GM12878 (cell line): ENCODE measurements around the gene SOWAHC. TPM values are rescaled to one million over a fixed set of nuclear protein-coding genes. Genes with fewer than 3 reads are reported as not detected.

Experiments used
- ATAC-seq: fragments of 200-7000 bp; cut with Tn5 transposase; 3 replicates; pipeline ENCODE4 v1.9.1; 2020; ENCODE audit warnings: mild to moderate bottlenecking, moderate library complexity
- BruUV-seq: library from RNA; stranded (reverse); fragments of 400-500 nt; replicated peaks from 2 replicates; lab custom pipeline; 2021; lab: Mats Ljungman, UMichigan
- CTCF ChIA-PET: fragments of 300-600 bp; sonication (Branson Sonifier 250); formaldehyde crosslinking; extraction: SDS; loops from one replicate; lab custom pipeline; 2021; ENCODE audit warnings: inconsistent platforms; lab: Yijun Ruan, JAX
- POLR2A ChIA-PET: fragments of 350-600 bp; formaldehyde crosslinking; extraction: SDS; loops from one replicate; lab custom pipeline; 2021; ENCODE audit warnings: inconsistent platforms; lab: Charles Lee
- RAD21 ChIA-PET: fragments of 300-600 bp; sonication (Branson Sonifier 250); formaldehyde crosslinking; loops from one replicate; lab custom pipeline; 2023; ENCODE audit warnings: antibody characterized with exemption; ENCODE audit not compliant: unreplicated experiment; lab: Charles Lee
- SMC1A ChIA-PET: fragments of 300-600 bp; sonication (Branson Sonifier 250); formaldehyde crosslinking; loops from one replicate; lab custom pipeline; 2023; ENCODE audit not compliant: unreplicated experiment, uncharacterized antibody; lab: Charles Lee
- DNase-seq: peaks from one replicate; pipeline ENCODE4 v3.0.0-alpha.2; 2011; ENCODE audit warnings: low read depth, low spot score
- FAIRE-seq: peaks from 3 replicates; lab custom pipeline; 2011; peaks lifted over from hg19 to GRCh38; lab: Jason Lieb, UNC
- H2AFZ ChIP-seq: 2 replicates; pipeline ENCODE4 v1.6.0; 2011; ENCODE audit warnings: low read depth, low read length, control low read depth; ENCODE audit not compliant: control insufficient read depth
- H3K27ac ChIP-seq: 2 replicates; pipeline ENCODE4 v1.5.1; 2011; ENCODE audit warnings: control low read depth; ENCODE audit not compliant: control insufficient read depth, insufficient read depth
- H3K27me3 ChIP-seq, 2 experiments: replicated peaks in 1 of 2; 2 replicates each; pipeline versions ENCODE4 v1.6.0 to v1.6.1; 2011; ENCODE audit warnings: low read length in 1 of 2; ENCODE audit not compliant: control insufficient read depth in 2 of 2, insufficient read depth in 2 of 2
- H3K36me3 ChIP-seq, 2 experiments: 2 replicates each; pipeline ENCODE4 v1.5.1; 2011; ENCODE audit warnings: low read length in 1 of 2; ENCODE audit not compliant: control insufficient read depth in 2 of 2, insufficient read depth in 2 of 2
- H3K4me1 ChIP-seq: 2 replicates; pipeline ENCODE4 v1.6.1; 2011; ENCODE audit warnings: mild to moderate bottlenecking, low read length, moderate library complexity, mixed read lengths; ENCODE audit not compliant: control insufficient read depth, insufficient read depth
- H3K4me2 ChIP-seq: 2 replicates; pipeline ENCODE4 v1.6.0; 2011; ENCODE audit warnings: control low read depth; ENCODE audit not compliant: control insufficient read depth, insufficient read depth
- H3K4me3 ChIP-seq: fragments of 200-600 bp; sonication (generic); 2 replicates; pipeline ENCODE4 v1.5.1; 2016
- H3K79me2 ChIP-seq: 2 replicates; pipeline ENCODE4 v1.6.0; 2011; ENCODE audit warnings: low read length; ENCODE audit not compliant: control insufficient read depth, insufficient read depth
- H3K9ac ChIP-seq: 2 replicates; pipeline ENCODE4 v1.8.0; 2011; ENCODE audit warnings: low read length, control low read depth, mixed read lengths; ENCODE audit not compliant: control insufficient read depth, insufficient read depth
- H3K9me3 ChIP-seq: replicated peaks from 3 replicates; pipeline ENCODE4 v1.5.1; 2011; ENCODE audit warnings: mild to moderate bottlenecking, low read length; ENCODE audit not compliant: control insufficient read depth, insufficient read depth
- H4K20me1 ChIP-seq: 2 replicates; pipeline ENCODE4 v1.6.0; 2011; ENCODE audit not compliant: control insufficient read depth, insufficient read depth
- ATF2 ChIP-seq: IDR thresholded peaks from 2 replicates; pipeline ENCODE4 v1.6.1; 2012; ENCODE audit warnings: low read length, inconsistent platforms
- BHLHE40 ChIP-seq, 2 experiments: fragments of 450-650 bp in 1 of 2; IDR thresholded peaks; 2 replicates each; pipeline ENCODE4 v1.6.1; 2011 to 2017; ENCODE audit warnings: low read depth in 2 of 2, borderline replicate concordance in 1 of 2, improper control_type of control experiment in 1 of 2, low read length in 1 of 2, mild to moderate bottlenecking in 1 of 2
- EGR1 ChIP-seq, 2 experiments: IDR thresholded peaks; 1 replicate in 1 of 2; 2 replicates in 1 of 2; pipeline ENCODE4 v1.6.1; 2011 to 2012; ENCODE audit warnings: low read depth in 2 of 2, low read length in 2 of 2, borderline replicate concordance in 1 of 2, mild to moderate bottlenecking in 1 of 2, moderate library complexity in 1 of 2
- FOS ChIP-seq: IDR thresholded peaks from 3 replicates; pipeline ENCODE4 v1.6.1; 2011; ENCODE audit warnings: borderline replicate concordance; ENCODE audit not compliant: insufficient read length; ENCODE audit errors: extremely low read depth
- MLLT1 ChIP-seq: fragments of 450-650 bp; IDR thresholded peaks from 2 replicates; pipeline ENCODE4 v1.6.1; 2016; ENCODE audit warnings: mild to moderate bottlenecking
- NFYA ChIP-seq: IDR thresholded peaks from 2 replicates; pipeline ENCODE4 v1.6.1; 2011; ENCODE audit warnings: low read depth, mild to moderate bottlenecking, low read length, improper control_type of control experiment, borderline replicate concordance
- NR2C2 ChIP-seq: IDR thresholded peaks from 2 replicates; pipeline ENCODE4 v1.6.1; 2011; ENCODE audit warnings: borderline replicate concordance, low read depth; ENCODE audit not compliant: control insufficient read depth, insufficient read length
- PAX5 ChIP-seq: IDR thresholded peaks from 2 replicates; pipeline ENCODE4 v1.6.1; 2011; ENCODE audit warnings: low read depth, low read length, borderline replicate concordance
- REST ChIP-seq: IDR thresholded peaks from 2 replicates; pipeline ENCODE4 v1.6.1; 2012; ENCODE audit warnings: mild to moderate bottlenecking, low read depth, low read length
- STAT1 ChIP-seq: fragments of 450-650 bp; conservative IDR thresholded peaks from 2 replicates; pipeline ENCODE4 v1.6.1; 2014; ENCODE audit warnings: antibody characterized with exemption, mild to moderate bottlenecking
- TAF1 ChIP-seq: IDR thresholded peaks from 2 replicates; pipeline ENCODE4 v1.6.1; 2011; ENCODE audit warnings: mild to moderate bottlenecking, low read depth, low read length, borderline replicate concordance
- WGBS: methylation state at CpG from one replicate; pipeline ENCODE4 v1.1.6; 2016; ENCODE audit warnings: low lambda C conversion rate; ENCODE audit not compliant: insufficient replicate concordance, insufficient coverage; ENCODE audit errors: missing lambda C conversion rate; 5-methylcytosine and 5-hydroxymethylcytosine counted together
- in situ Hi-C: fragments of 300-500 bp; cut with MboI; formaldehyde crosslinking; loops from 9 replicates; pipeline ENCODE4 v1.14.3; 2018; ENCODE audit warnings: mixed read lengths
- intact Hi-C: fragments of 100-400 bp; cut with micrococcal nuclease; formaldehyde crosslinking; loops from one replicate; pipeline ENCODE4 v1.14.2; 2022; ENCODE audit not compliant: unreplicated experiment
- polyA plus RNA-seq, 11 experiments: library from polyadenylated mRNA; depleted of rRNA in 4 of 11; unstranded in 6 of 11; stranded (reverse) in 5 of 11; fragments of >200 nt; fragmentation: Nextera tagmentation in 4 of 11; fragmentation: Illumina TruSeq in 1 of 11; extraction: Ambion mirVana in 4 of 11; extraction: Trizol in 1 of 11; gene quantifications; 1 replicate in 1 of 11; 2 replicates in 10 of 11; pipeline versions ENCODE4 v1.2.1 to v1.2.3, GENCODE V29; 2011 to 2016; ENCODE audit warnings: inconsistent platforms in 2 of 11, missing spikeins in 2 of 11, low read depth in 1 of 11
- total RNA-seq, 4 experiments: library from RNA; depleted of rRNA in 3 of 4; stranded (reverse); fragments of >200 nt in 3 of 4; fragmentation: Illumina TruSeq in 1 of 4; extraction: Trizol in 1 of 4; gene quantifications; 2 replicates each; pipeline versions ENCODE4 v1.2.1 to v1.2.3, GENCODE V29; 2013 to 2021

SOWAHC gene
- total and polyA plus RNA-seq, 10 of the 15 experiments (the other 5 are each of a cell fraction or from before 2014, with no cell fraction given) = 0.48 to 2.6 (median 1.8) TPM

GRCh38 chr2:109646961-109647360, 32.8 kb downstream of the SOWAHC start:
- no peak for TF ChIP-seq NFYA
- no peak for TF ChIP-seq FOS
- TF ChIP-seq PAX5 = no peak
- Histone ChIP-seq H3K27ac (no peak overlapping the region), H3K79me2 (no peaks in the 10 kb centered on the region), H3K36me3 (no peaks in the 10 kb centered on the region), H3K9ac (no peak overlapping the region), H3K4me3 (no peak overlapping the region), H3K27me3 (no peaks in the 10 kb centered on the region), H3K4me1 (peaks cover 14% of the 10 kb centered on the region), H4K20me1 (no peaks in the 10 kb centered on the region), H3K4me2 (no peak overlapping the region), H3K9me3 (peaks cover 4% of the 10 kb centered on the region; the same call in 2 of the 3 replicates), H2AFZ (no peak overlapping the region)
- FAIRE-seq = no peak
- WGBS = 52% methylated on average over 6 of the region's 8 CpGs
- BruUV-seq = no TSS peak
- SMC1A ChIA-PET = no interaction called here
- intact Hi-C loops = no loop called here
- no peak for ATAC-seq
- RAD21 ChIA-PET = no interaction called here
- CTCF ChIA-PET = no interaction called here
- DNase-seq = no peak
- in situ Hi-C loops = no loop called here
- POLR2A ChIA-PET = no interaction called here

- ATAC-seq = no peak
- CTCF ChIA-PET = no interaction called here
- RAD21 ChIA-PET = no interaction called here
- peaks cover 4% of the 10 kb centered on the region; the same call in 2 of the 3 replicates for H3K9me3 ChIP-seq
- in situ Hi-C loops = no loop called here
- intact Hi-C loops = no loop called here
- H4K20me1 ChIP-seq = no peaks in the 10 kb centered on the region
- no peak for FAIRE-seq
- BruUV-seq = no TSS peak
- no peak overlapping the region for H3K4me3 ChIP-seq
- no peaks in the 10 kb centered on the region for H3K27me3 ChIP-seq
- no peak overlapping the region for H3K4me2 ChIP-seq
- H3K27ac ChIP-seq = no peak overlapping the region
- H3K9ac ChIP-seq = no peak overlapping the region
- 76% methylated on average over 7 of the region's 7 CpGs for WGBS
- no peak for DNase-seq
- no peaks in the 10 kb centered on the region for H3K36me3 ChIP-seq
- no peaks in the 10 kb centered on the region for H3K79me2 ChIP-seq
- SMC1A ChIA-PET = no interaction called here
- POLR2A ChIA-PET = no interaction called here
- H3K4me1 ChIP-seq = peaks cover 14% of the 10 kb centered on the region
- H2AFZ ChIP-seq = no peak overlapping the region
- no peak for TF ChIP-seq STAT1
- TF ChIP-seq REST = no peak
- no peak for TF ChIP-seq BHLHE40 (IDR thresholded peaks at IDR 0.05; ENCODE audit: borderline replicate concordance in 1 of 2, low read depth in 2 of 2, low read length in 1 of 2)
- TF ChIP-seq MLLT1 = no peak
- no peak for TF ChIP-seq TAF1
- no peak for TF ChIP-seq NR2C2
- no peak for TF ChIP-seq ATF2
- TF ChIP-seq EGR1 (IDR thresholded peaks at IDR 0.05; ENCODE audit: borderline replicate concordance in 1 of 2, low read depth in 2 of 2, low read length in 2 of 2) = no peak
Measured at GRCh38 chr2:109647636-109648035, 33.5 kb downstream of the SOWAHC start.
